Activated CD4-positive, alpha-beta T cell treated with anti-CD3 and anti-CD28 coated beads, Interleukin-10, Interleukin-2, amounts not matched to agents 100 ng/mL and 50 ng/mL, durations not matched to agents 16 hours and 8 hours (primary cell): ENCODE results near the gene ERN1.

Experiments
- DNase-seq: peaks from one replicate; pipeline ENCODE4 v3.0.0-alpha.2; 2020

The ERN1 gene

DNA sequence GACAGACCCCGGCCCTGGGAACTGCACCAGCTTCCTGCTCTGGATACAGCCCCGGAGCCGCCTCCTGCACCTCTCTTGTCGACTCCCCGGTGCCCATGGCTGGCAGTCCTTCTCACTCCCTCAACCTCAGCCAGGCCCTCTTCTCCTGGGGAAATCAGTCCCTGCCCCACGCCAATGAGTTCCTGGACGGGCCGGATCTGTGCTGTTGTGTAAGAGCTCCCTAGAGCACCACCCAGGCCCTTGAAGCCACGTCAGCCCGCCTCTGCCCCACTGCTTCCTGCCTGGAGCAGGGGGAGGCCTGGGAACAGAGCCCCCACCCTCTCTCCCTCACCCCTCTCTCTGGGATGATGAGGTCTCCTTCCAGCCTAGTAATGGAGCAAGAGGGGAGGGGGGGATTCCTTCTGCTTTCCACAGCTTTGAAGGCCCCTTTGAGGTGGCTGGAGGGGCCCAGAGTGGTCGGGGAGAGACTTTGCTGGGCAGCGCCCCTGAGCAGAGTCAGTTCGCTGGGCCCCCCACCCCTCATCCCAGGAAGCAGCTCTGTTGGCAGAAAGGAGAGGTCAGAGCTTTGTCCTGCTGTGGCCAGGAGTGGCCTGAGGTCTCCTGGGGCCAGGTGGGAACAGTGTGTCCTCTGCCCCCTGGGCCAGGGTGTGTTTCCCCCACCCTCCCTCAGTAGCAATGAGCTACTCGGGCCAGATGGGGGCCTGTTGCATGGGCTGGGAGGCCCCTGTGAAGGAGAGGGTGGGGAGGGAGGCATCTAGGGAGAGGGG lies 128.0 kb downstream of the ERN1 start:
- DNase-seq, result no peak

DNA sequence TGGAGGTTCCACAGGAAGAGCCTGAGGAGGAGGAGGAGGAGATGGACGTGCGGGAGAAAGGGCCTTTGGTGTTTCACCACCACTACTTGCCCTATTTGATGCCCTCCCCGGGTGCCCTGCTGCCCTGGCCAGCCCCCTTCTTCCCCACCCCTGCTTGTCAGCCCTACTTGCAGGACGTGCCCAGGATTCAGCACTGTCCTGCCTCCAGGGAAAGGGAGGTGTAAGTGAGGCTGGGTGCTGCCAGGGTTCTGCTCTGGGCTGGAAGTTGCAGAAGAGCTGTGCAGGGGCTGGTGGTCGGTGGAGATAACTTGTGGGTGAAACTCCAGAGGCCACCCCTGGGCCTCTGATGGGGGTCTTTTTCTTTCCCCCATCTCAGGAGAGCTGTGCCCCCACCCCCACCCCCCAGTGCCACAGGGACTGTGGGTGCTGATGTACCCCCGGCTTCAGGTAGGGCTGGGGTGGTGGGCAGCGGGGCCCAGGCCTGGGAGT lies 128.8 kb downstream of the ERN1 start:
- no peak for DNase-seq

- no peak for DNase-seq
Measured at GRCh38 chr17:63999680-64000531, 130.0 kb downstream of the ERN1 start.

DNA sequence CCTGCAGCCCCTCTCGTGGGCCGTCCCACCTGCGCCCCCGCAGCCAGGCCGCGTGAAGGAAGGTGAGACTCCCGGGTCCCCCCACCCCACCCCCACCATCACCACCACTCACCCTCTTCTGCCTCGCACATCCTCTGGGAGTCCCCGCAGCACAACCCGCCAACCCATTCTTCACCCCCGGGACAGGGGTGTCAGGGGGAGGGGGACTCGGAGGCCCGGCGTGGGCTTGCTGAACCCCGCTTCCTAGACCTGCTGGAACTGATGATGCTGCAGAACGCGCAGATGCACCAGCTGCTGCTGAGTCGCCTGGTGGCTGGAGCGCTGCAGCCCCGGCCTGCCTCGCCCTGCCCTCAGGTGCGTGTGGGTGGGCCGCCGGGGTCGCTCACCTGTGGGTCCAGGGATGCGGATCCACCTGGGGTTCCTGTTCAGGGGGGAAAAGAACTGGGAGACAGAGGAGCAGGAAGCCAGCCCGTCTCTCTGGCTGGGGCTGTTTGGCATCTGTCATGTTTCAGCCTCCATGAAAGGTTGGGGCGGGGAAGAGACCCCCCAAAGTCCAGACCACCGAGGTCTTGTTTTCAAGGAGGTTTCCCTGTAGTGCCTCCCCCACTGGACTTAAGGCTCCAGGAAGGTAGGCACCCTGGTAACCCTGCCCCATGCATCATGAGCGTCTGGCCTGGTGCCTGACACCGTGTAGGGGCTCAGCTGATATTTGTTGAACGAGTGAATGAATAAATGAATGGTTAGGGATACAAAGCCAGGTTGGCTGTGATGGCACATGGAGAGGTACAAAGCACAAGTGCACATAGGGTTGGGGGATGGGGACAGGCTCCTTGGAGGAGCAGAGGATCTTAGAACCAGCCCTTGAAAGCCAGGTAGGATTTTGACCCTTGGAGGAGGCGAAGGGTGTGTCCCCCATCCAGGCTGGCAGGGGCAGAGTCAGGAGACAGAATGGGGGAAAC lies 130.9 kb downstream of the ERN1 start:
- no peak for DNase-seq

GRCh38 chr17:63998050-63998720 lies 131.8 kb downstream of the ERN1 start, which contains the start of gene PRR29:
TSS of gene PRR29 (plus strand) at chr17:63998351. CDS start at chr17:63998365, 14 bp downstream.
- DNase-seq, result peak; percentile 80

DNA sequence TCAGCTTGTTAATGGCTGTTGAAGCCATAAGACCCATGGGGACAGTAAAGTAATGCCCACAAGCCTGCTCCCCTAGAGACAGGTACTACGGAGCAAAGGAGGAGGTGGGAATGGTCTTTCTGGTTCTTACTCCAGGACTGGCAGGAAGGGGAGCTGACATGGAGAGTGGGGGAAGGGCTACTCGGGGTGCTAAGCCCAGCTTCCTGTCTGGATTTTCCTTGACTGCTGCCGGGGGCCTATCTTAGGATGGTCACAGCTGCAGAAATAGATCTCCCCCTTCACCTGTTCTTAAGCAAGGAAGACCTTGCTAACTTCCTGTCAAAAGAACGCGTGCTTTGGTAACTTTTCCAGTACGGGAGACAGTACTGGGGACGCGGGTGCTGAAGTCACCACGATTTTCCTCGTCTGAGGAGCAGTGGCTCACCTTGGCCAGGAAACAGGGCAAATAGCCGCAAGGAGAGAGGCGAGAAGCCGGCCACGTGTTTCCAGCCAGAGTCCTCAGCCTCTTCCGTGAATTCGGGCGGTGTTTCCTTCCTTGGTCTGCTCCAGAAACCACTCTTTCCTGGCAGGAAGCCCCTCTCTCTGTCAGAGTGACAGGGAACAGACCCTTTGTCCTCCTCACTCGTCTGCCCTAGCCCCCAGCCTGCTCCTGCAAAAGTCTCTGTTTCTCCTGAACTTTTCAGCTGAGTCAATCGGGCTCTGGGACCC lies 132.4 kb downstream of the ERN1 start:
- DNase-seq, result no peak

- DNase-seq, result no peak
Measured at GRCh38 chr17:63996430-63997182, 133.3 kb downstream of the ERN1 start.

- DNase-seq, result no peak
Measured at GRCh38 chr17:63995626-63996025, 134.3 kb downstream of the ERN1 start.

DNA sequence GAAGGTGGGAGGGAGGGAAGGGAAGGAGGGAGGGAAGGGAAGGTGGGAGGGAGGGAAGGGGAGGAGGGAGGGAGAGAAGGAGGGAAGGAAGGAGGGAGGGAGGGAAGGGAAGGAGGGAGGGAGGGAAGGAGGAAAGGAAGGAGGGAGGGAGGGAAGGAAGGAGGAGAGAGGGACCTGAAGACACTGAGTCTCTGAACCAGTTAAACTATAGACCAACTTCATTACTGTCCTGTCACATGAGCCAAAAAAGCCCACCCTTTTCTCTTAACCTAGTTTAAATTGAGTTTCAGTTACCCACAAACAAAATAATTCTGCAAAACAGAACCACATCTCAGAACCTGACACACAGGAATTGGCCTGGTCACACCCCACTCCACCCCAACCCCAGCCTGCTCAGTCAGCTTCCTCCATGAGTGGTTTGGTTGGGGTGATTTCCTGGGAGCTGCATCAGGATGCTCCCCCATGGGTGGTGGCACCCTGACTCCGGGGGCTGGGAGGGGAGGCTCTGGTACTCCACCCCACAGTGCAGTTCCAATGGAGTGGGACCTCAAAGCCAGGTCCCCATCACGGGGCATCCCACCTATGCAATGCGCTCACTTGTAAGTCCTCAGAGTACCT lies 136.5 kb downstream of the ERN1 start:
- DNase-seq, result no peak

- no peak for DNase-seq
Measured at GRCh38 chr17:63991611-63992010, 138.3 kb downstream of the ERN1 start.

GRCh38 chr17:63989622-63990345 lies 140.2 kb downstream of the ERN1 start:
- no peak for DNase-seq
